Progenitor cell of endocrine pancreas (in vitro differentiated cells): ENCODE data around the gene SORL1. TPM values are rescaled to one million over a fixed set of nuclear protein-coding genes. Genes with fewer than 3 reads are reported as not detected.

Experiments
- total RNA-seq: library from RNA; stranded (reverse); gene quantifications from 2 replicates; pipeline ENCODE4 v1.2.1, GENCODE V29; 2021

SORL1 gene
- total RNA-seq, 1 donor from 2014 or later = 31.8 TPM

Other genes with a start within 250 kb of the SORL1 start
- 58.7 and 63.5 TPM in 2 replicates for gene SC5D, start 159.5 kb upstream of the SORL1 start, total RNA-seq